Hepatocyte (in vitro differentiated cells): ENCODE data around the gene MOV10.

ENCODE experiments used
- CTCF ChIP-seq: fragments of 200-600 bp; sonication (generic); IDR thresholded peaks from 2 replicates; pipeline ENCODE4 v1.5.1; 2016; ENCODE audit warnings: antibody characterized with exemption, mild to moderate bottlenecking; ENCODE audit not compliant: poor library complexity
- EZH2 ChIP-seq: fragments of 200-600 bp; sonication (generic); IDR thresholded peaks from 2 replicates; pipeline ENCODE4 v1.6.1; 2016; ENCODE audit warnings: antibody characterized with exemption, mild to moderate bottlenecking, borderline replicate concordance
- EZH2phosphoT487 ChIP-seq: fragments of 200-600 bp; sonication (generic); IDR thresholded peaks from one replicate; pipeline ENCODE4 v1.6.1; 2018; ENCODE audit warnings: antibody characterized with exemption, mild to moderate bottlenecking, low read depth, moderate library complexity; ENCODE audit not compliant: unreplicated experiment, severe bottlenecking

GRCh38 chr1:112626887-112627286 lies 47.6 kb upstream of the MOV10 start:
- TF ChIP-seq CTCF (no peak), EZH2 (no peak), EZH2phosphoT487 (no peak)
